ENCODE results near the gene UGT8.

Gene UGT8

GRCh38 chr4:114701491-114701890, 102.9 kb downstream of the UGT8 start:
- no peak for DNase-seq (ENCODE audit: low read depth in 2 of 2)
- H3K4me3 ChIP-seq (replicated peaks in 1 of 2; ENCODE audit: low read depth in 2 of 2, low read length in 2 of 2): no peak overlapping the region
- no peak for TF ChIP-seq CTCF (IDR thresholded peaks at IDR 0.05; ENCODE audit: low read depth, low read length)

- TF ChIP-seq CTCF (IDR thresholded peaks at IDR 0.05; ENCODE audit: low read depth, low read length): no peak
- DNase-seq (ENCODE audit: low read depth in 2 of 2): no peak
- no peak overlapping the region for H3K4me3 ChIP-seq (replicated peaks in 1 of 2; ENCODE audit: low read depth in 2 of 2, low read length in 2 of 2)
Observed at GRCh38 chr4:114717432-114717831, 118.8 kb downstream of the UGT8 start.

GRCh38 chr4:114725066-114725465, 126.5 kb downstream of the UGT8 start:
- TF ChIP-seq CTCF (IDR thresholded peaks at IDR 0.05; ENCODE audit: low read depth, low read length): no peak
- no peak overlapping the region for H3K4me3 ChIP-seq (replicated peaks in 1 of 2; ENCODE audit: low read depth in 2 of 2, low read length in 2 of 2)
- no peak for DNase-seq (ENCODE audit: low read depth in 2 of 2)

- no peak for TF ChIP-seq CTCF (IDR thresholded peaks at IDR 0.05; ENCODE audit: low read depth, low read length)
- no peak overlapping the region for H3K4me3 ChIP-seq (replicated peaks in 1 of 2; ENCODE audit: low read depth in 2 of 2, low read length in 2 of 2)
- DNase-seq (ENCODE audit: low read depth in 2 of 2): no peak
Observed at GRCh38 chr4:114727461-114727860, 128.9 kb downstream of the UGT8 start.
